ENCODE measurements around the gene STK38L. TPM values are rescaled to one million over a fixed set of nuclear protein-coding genes. Genes with fewer than 3 reads are reported as not detected.

Gene STK38L
- total and polyA plus RNA-seq, 2 experiments from 2014 or later = 20.3 to 30.0 TPM

GRCh38 chr12:27304856-27305255, 60.8 kb downstream of the STK38L start:
- no peak overlapping the region for H3K27ac ChIP-seq
- TF ChIP-seq CTCF (IDR thresholded peaks at IDR 0.05; ENCODE audit: low read depth, low read length) = no peak
- no peak overlapping the region for H3K4me3 ChIP-seq
- no peaks in the 10 kb centered on the region for H3K4me1 ChIP-seq (ENCODE audit: low read depth)
- no peaks in the 10 kb centered on the region for H3K27me3 ChIP-seq
- H3K36me3 ChIP-seq = peaks cover 15% of the 10 kb centered on the region
- no peak for DNase-seq (ENCODE audit: low read depth in 1 of 2, low spot score in 1 of 2)
- H3K9me3 ChIP-seq (ENCODE audit: low read depth) = no peaks in the 10 kb centered on the region

- Histone ChIP-seq H3K27me3 (no peaks in the 10 kb centered on the region), H3K36me3 (peaks cover 20% of the 10 kb centered on the region), H3K27ac (no peak overlapping the region), H3K9me3 (ENCODE audit: low read depth) (no peaks in the 10 kb centered on the region), H3K4me3 (no peak overlapping the region), H3K4me1 (ENCODE audit: low read depth) (no peaks in the 10 kb centered on the region)
- peak; percentile 29 for TF ChIP-seq CTCF (IDR thresholded peaks at IDR 0.05; ENCODE audit: low read depth, low read length)
- DNase-seq (ENCODE audit: low read depth in 1 of 2, low spot score in 1 of 2) = peak; percentile 30 to 69
Measured at GRCh38 chr12:27305673-27306456, 61.8 kb downstream of the STK38L start.

GRCh38 chr12:27309293-27309994, 65.4 kb downstream of the STK38L start:
- H3K4me1 ChIP-seq (ENCODE audit: low read depth) = no peaks in the 10 kb centered on the region
- H3K9me3 ChIP-seq (ENCODE audit: low read depth) = no peaks in the 10 kb centered on the region
- no peaks in the 10 kb centered on the region for H3K27me3 ChIP-seq
- no peak overlapping the region for H3K27ac ChIP-seq
- no peak for DNase-seq (ENCODE audit: low read depth in 1 of 2, low spot score in 1 of 2)
- no peak overlapping the region for H3K4me3 ChIP-seq
- peaks cover 36% of the 10 kb centered on the region for H3K36me3 ChIP-seq
- TF ChIP-seq CTCF (IDR thresholded peaks at IDR 0.05; ENCODE audit: low read depth, low read length) = no peak

GRCh38 chr12:27309995-27310315, 65.9 kb downstream of the STK38L start:
- Histone ChIP-seq H3K9me3 (ENCODE audit: low read depth) (no peaks in the 10 kb centered on the region), H3K4me1 (ENCODE audit: low read depth) (no peaks in the 10 kb centered on the region), H3K27ac (no peak overlapping the region), H3K36me3 (peaks cover 41% of the 10 kb centered on the region), H3K4me3 (no peak overlapping the region), H3K27me3 (no peaks in the 10 kb centered on the region)
- no peak for DNase-seq (ENCODE audit: low read depth in 1 of 2, low spot score in 1 of 2)
- TF ChIP-seq CTCF (IDR thresholded peaks at IDR 0.05; ENCODE audit: low read depth, low read length) = no peak

- no peak for DNase-seq (ENCODE audit: low read depth in 1 of 2, low spot score in 1 of 2)
- H3K9me3 ChIP-seq (ENCODE audit: low read depth) = no peaks in the 10 kb centered on the region
- no peak overlapping the region for H3K27ac ChIP-seq
- no peaks in the 10 kb centered on the region for H3K4me1 ChIP-seq (ENCODE audit: low read depth)
- H3K36me3 ChIP-seq = peaks cover 59% of the 10 kb centered on the region
- TF ChIP-seq CTCF (IDR thresholded peaks at IDR 0.05; ENCODE audit: low read depth, low read length) = no peak
- no peaks in the 10 kb centered on the region for H3K27me3 ChIP-seq
- H3K4me3 ChIP-seq = no peak overlapping the region
Measured at GRCh38 chr12:27316947-27317346, 72.9 kb downstream of the STK38L start.

Data from cardiac muscle cell (in vitro differentiated cells and primary cell).